ENCODE measurements around the gene FBLN2.

The FBLN2 gene

GRCh38 chr3:13651775-13652428 is 103.0 kb downstream of the FBLN2 start:
- peak overlapping the region; percentile 7 for H3K27ac Mint-ChIP-seq
- no peaks in the 10 kb centered on the region for H3K36me3 Mint-ChIP-seq (ENCODE audit: low read depth)
- H3K4me3 Mint-ChIP-seq = no peak overlapping the region

GRCh38 chr3:13652728-13653127 is 103.8 kb downstream of the FBLN2 start:
- Mint-ChIP-seq H3K36me3 (ENCODE audit: low read depth) (no peaks in the 10 kb centered on the region), H3K4me1 (peaks cover 58% of the 10 kb centered on the region), H3K9me3 (no peaks in the 10 kb centered on the region), H3K27ac (no peak overlapping the region), H3K4me3 (no peak overlapping the region), H3K27me3 (ENCODE audit: low read depth, poor library complexity) (peaks cover 58% of the 10 kb centered on the region)
- no peak for DNase-seq
- TF ChIP-seq CTCF (IDR thresholded peaks at IDR 0.05) = no peak

More at GRCh38 chr3:13651775-13652428, 103.0 kb downstream of the FBLN2 start:
- Mint-ChIP-seq H3K4me1 (peaks cover 60% of the 10 kb centered on the region), H3K9me3 (no peaks in the 10 kb centered on the region), H3K27me3 (ENCODE audit: low read depth, poor library complexity) (peaks cover 57% of the 10 kb centered on the region)
- DNase-seq = no peak
- no peak for TF ChIP-seq CTCF (IDR thresholded peaks at IDR 0.05)

GRCh38 chr3:13653631-13654279 is 104.8 kb downstream of the FBLN2 start:
- DNase-seq = no peak
- Mint-ChIP-seq H3K9me3 (no peaks in the 10 kb centered on the region), H3K27me3 (ENCODE audit: low read depth, poor library complexity) (peaks cover 63% of the 10 kb centered on the region), H3K4me3 (no peak overlapping the region), H3K27ac (no peak overlapping the region), H3K4me1 (peaks cover 49% of the 10 kb centered on the region), H3K36me3 (ENCODE audit: low read depth) (no peaks in the 10 kb centered on the region)
- TF ChIP-seq CTCF (IDR thresholded peaks at IDR 0.05) = no peak

- Mint-ChIP-seq H3K36me3 (ENCODE audit: low read depth) (no peaks in the 10 kb centered on the region), H3K27ac (no peak overlapping the region), H3K27me3 (ENCODE audit: low read depth, poor library complexity) (peaks cover 65% of the 10 kb centered on the region), H3K9me3 (no peaks in the 10 kb centered on the region), H3K4me3 (no peak overlapping the region), H3K4me1 (peaks cover 44% of the 10 kb centered on the region)
- TF ChIP-seq CTCF (IDR thresholded peaks at IDR 0.05) = no peak
- DNase-seq = no peak
Observed at GRCh38 chr3:13654330-13655060, 105.6 kb downstream of the FBLN2 start.

- H3K4me3 Mint-ChIP-seq = no peak overlapping the region
- DNase-seq = peak; percentile 92
- peak; percentile 43 for TF ChIP-seq CTCF (IDR thresholded peaks at IDR 0.05)
- H3K36me3 Mint-ChIP-seq (ENCODE audit: low read depth) = no peaks in the 10 kb centered on the region
- peaks cover 65% of the 10 kb centered on the region for H3K27me3 Mint-ChIP-seq (ENCODE audit: low read depth, poor library complexity)
- H3K9me3 Mint-ChIP-seq = peaks cover under 1% of the 10 kb centered on the region
- H3K27ac Mint-ChIP-seq = no peak overlapping the region
- H3K4me1 Mint-ChIP-seq = peaks cover 36% of the 10 kb centered on the region
Observed at GRCh38 chr3:13655061-13655913, 106.4 kb downstream of the FBLN2 start.

All from nephron progenitor cell (in vitro differentiated cells).